ENCODE results near the gene POU2F2.

GRCh38 chr19:42115705-42116104 is 16.5 kb downstream of the POU2F2 start:
- TF ChIP-seq CTCF (IDR thresholded peaks at IDR 0.05) (no peak), POLR2A (IDR thresholded peaks at IDR 0.05) (no peak)
